BLaER1 (cell line): ENCODE results near the gene NAT10.
"Not testable (repeated sequence)": the region's sequence is repeated elsewhere in the genome, so short reads cannot be mapped to it uniquely, and the experiment has no call there.

Source experiments
- H3K27ac ChIP-seq: shearing (Covaris generic); formaldehyde crosslinking; 2 replicates; pipeline ENCODE4 v1.8.1; 2022
- H3K27me3 ChIP-seq: shearing (Covaris generic); formaldehyde crosslinking; 2 replicates; pipeline ENCODE4 v1.8.1; 2022
- H3K36me3 ChIP-seq: shearing (Covaris generic); formaldehyde crosslinking; 2 replicates; pipeline ENCODE4 v1.8.1; 2022
- H3K4me1 ChIP-seq: shearing (Covaris generic); formaldehyde crosslinking; 2 replicates; pipeline ENCODE4 v1.8.1; 2022
- H3K4me2 ChIP-seq: shearing (Covaris generic); formaldehyde crosslinking; 2 replicates; pipeline ENCODE4 v1.8.1; 2022
- H3K4me3 ChIP-seq: shearing (Covaris generic); formaldehyde crosslinking; 2 replicates; pipeline ENCODE4 v1.8.1; 2022
- H3K9ac ChIP-seq: shearing (Covaris generic); formaldehyde crosslinking; 2 replicates; pipeline ENCODE4 v1.8.1; 2022
- H3K9me3 ChIP-seq: shearing (Covaris generic); formaldehyde crosslinking; 2 replicates; pipeline ENCODE4 v1.8.1; 2022
- H4K20me1 ChIP-seq: shearing (Covaris generic); formaldehyde crosslinking; 2 replicates; pipeline ENCODE4 v1.8.1; 2022
- Cebpa-rat ChIP-seq: shearing (Covaris generic); IDR thresholded peaks from 2 replicates; pipeline ENCODE4 v1.8.1; 2022

Gene NAT10

DNA sequence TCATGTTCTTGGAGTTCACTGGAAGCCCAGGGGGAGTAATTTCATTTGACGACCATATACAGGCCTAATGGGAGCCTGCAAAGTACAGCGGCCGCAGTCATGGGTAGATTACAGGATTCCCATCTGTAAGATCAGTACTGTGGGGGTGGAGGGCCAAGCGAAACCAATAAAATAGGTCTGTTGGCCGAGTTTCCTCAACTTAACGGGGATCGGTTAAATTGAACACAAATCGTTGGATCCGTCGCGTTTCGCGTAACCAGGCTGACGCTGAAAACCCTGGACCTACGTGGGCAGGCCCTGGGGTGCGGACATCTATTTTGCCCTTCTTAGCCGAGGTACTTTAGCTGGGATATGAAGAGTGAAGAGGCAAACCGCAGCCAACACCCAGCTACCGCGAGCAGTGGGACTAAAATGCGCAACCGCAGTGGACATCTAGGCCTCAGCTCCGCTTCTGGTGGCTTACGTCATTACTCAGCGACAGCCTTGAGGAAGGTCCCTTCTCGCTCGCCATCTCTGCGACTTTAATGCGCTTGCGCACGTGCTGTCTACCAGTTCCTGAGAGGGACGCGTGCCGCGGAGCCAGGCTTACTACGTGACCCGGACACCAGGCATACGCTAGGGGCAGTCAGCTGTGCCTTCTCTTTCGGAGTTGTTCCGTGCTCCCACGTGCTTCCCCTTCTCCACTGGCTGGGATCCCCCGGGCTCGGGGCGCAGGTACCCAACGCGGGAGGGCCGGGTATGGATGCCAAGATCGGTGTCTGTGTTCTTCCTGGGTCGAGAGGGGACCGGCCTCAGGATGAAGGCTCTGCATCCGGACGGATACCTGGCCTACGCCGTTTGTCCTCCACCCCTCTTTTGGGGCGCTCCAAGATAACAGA is at the start of gene NAT10:
Gene NAT10, plus strand, starts transcription at position 551 of the 878 bp plus-strand sequence. CDS start 2,597 bp downstream, outside the sequence.
- peak within 1 kb of the TSS; percentile 79 for H3K4me3 ChIP-seq
- peaks cover 32% of the 10 kb centered on the region for H3K4me1 ChIP-seq
- peak within 1 kb of the TSS; percentile 90 for H3K9ac ChIP-seq
- H3K27ac ChIP-seq, result peak within 1 kb of the TSS; percentile 87
- H4K20me1 ChIP-seq, result peaks cover 17% of the 10 kb centered on the region
- peaks cover 48% of the 10 kb centered on the region for H3K36me3 ChIP-seq
- peak within 1 kb of the TSS; percentile 84 for H3K4me2 ChIP-seq
- no peaks in the 10 kb centered on the region for H3K27me3 ChIP-seq
- TF ChIP-seq Cebpa-rat, result no peak
- H3K9me3 ChIP-seq, result no peaks in the 10 kb centered on the region

DNA sequence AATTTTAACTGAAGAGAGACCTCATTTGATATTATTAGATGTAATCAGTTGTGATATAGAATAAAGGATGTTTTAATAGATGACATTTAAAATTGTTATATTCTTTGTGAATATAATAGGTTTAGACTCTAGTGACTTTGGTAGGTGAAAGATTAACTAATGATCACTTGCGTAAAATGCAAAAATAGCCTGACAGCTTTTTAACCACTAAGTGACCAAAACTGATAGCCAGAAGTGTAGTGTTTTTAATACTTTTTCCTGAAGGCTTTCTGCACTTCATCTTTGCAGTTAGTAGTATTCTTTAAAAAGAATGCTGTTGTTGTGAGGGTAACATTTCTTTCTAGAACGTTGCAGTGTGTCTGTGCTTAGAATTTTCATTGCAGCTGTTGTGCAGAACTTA is 48.8 kb upstream of the NAT10 start:
- Histone ChIP-seq H3K9ac (no peak overlapping the region), H3K36me3 (peaks cover 73% of the 10 kb centered on the region), H4K20me1 (peaks cover 83% of the 10 kb centered on the region), H3K4me2 (peak overlapping the region; percentile 78; the same call in 1 of the 2 replicates), H3K4me3 (no peak overlapping the region), H3K27ac (no peak overlapping the region), H3K9me3 (no peaks in the 10 kb centered on the region), H3K4me1 (peaks cover 65% of the 10 kb centered on the region), H3K27me3 (no peaks in the 10 kb centered on the region)
- no peak for TF ChIP-seq Cebpa-rat

DNA sequence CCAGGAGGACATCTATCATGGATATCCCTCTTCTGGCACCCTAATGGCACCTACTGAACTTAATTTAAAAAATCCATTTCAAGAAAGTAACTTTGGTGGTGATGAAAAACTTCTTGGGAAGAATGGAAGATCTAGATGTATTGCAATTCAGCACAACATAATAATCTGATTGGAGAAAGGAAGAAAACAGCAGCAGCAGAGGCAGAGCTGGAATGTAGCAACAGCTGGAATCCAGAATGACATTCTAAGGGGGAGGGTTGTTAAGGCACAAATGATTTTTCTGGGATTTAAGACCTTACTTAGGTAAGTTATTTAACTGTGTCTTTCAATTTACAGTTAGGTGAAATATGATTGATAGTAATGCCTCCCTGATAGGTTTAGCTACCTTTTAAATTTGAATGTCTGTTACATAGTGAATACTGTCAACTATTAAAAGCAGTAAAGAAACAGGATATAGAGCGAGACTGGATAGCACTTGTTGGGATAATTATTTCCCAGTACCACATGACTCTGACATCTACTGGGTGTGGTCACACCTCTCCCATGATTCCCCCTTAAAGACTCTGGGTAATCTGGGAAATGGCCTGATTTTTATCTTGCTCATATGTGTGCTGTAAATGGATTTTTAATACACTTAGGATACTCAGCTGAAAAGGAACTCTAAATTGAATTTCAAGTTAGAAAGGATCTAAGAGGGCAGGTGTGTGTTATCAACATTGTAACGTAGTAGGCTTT is 42.2 kb upstream of the NAT10 start:
- no peak overlapping the region for H3K27ac ChIP-seq
- peaks cover 81% of the 10 kb centered on the region for H3K36me3 ChIP-seq
- no peak overlapping the region for H3K4me3 ChIP-seq
- no peaks in the 10 kb centered on the region for H3K27me3 ChIP-seq
- H3K9me3 ChIP-seq, result no peaks in the 10 kb centered on the region
- H3K4me1 ChIP-seq, result peaks cover 80% of the 10 kb centered on the region
- H4K20me1 ChIP-seq, result peaks cover 100% of the 10 kb centered on the region
- no peak overlapping the region for H3K9ac ChIP-seq
- TF ChIP-seq Cebpa-rat, result no peak
- no peak overlapping the region for H3K4me2 ChIP-seq

DNA sequence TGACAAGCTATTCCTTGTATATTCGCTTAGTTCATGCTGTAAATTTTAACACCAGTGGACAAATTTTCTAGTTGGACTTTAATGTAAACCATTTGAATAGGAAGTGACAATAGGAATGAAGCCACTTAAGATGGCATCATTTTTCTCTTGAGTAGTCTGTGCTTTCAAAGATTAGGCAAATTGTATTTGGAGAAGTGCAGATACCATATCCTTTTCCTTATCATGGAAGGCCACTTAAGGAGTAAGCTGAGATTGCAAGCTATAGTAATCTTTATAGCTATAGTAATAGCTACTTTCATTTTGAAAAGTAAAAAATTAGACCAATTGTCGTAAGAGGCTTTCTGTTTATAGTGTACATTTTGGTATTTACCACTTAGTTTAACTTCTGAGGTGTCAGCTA is 41.1 kb upstream of the NAT10 start:
- TF ChIP-seq Cebpa-rat, result no peak
- H3K9ac ChIP-seq, result no peak overlapping the region
- H3K36me3 ChIP-seq, result peaks cover 77% of the 10 kb centered on the region
- no peaks in the 10 kb centered on the region for H3K27me3 ChIP-seq
- H3K4me1 ChIP-seq, result peaks cover 77% of the 10 kb centered on the region
- H3K27ac ChIP-seq, result no peak overlapping the region
- no peak overlapping the region for H3K4me3 ChIP-seq
- peak overlapping the region; percentile 18; the same call in 1 of the 2 replicates for H3K4me2 ChIP-seq
- H3K9me3 ChIP-seq, result no peaks in the 10 kb centered on the region
- H4K20me1 ChIP-seq, result peaks cover 100% of the 10 kb centered on the region

DNA sequence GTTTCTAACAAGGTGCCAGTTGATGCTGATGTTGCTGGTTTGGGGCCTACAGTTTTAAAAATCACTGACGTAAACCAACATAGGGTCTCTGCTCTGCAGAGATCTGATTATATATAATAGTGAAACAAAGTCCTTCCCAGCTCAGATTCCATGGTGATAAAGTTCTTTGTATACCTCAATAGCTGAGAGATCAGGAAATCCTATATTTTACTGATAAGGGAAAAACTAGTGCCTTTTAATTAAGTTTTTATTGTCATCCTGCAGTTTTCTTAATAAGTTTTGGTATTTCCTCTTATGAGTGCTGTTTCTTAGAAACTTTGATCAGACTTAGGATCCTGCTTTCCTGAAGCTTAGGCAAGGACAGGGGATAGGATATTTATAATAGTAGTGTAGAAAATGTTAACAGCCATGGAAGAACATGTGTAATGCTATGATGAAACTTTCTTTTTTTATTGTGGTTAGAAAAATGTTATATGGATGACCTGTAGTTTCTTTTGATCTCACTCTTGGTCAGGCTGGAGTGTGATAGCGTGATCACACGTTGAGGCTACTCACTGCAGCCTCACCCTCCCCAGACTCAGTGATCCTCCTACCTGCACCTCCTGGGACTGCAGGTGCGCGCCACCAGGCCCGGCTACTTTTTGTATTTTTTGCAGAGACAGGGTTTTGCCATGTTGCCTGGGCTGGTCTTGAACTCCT is 39.8 kb upstream of the NAT10 start:
- Histone ChIP-seq H3K27ac (no peak overlapping the region), H3K4me1 (peaks cover 66% of the 10 kb centered on the region), H3K4me3 (no peak overlapping the region), H3K36me3 (peaks cover 73% of the 10 kb centered on the region), H3K27me3 (no peaks in the 10 kb centered on the region), H3K9me3 (no peaks in the 10 kb centered on the region), H3K4me2 (peak overlapping the region; percentile 75), H4K20me1 (peaks cover 100% of the 10 kb centered on the region), H3K9ac (no peak overlapping the region)
- TF ChIP-seq Cebpa-rat, result no peak

DNA sequence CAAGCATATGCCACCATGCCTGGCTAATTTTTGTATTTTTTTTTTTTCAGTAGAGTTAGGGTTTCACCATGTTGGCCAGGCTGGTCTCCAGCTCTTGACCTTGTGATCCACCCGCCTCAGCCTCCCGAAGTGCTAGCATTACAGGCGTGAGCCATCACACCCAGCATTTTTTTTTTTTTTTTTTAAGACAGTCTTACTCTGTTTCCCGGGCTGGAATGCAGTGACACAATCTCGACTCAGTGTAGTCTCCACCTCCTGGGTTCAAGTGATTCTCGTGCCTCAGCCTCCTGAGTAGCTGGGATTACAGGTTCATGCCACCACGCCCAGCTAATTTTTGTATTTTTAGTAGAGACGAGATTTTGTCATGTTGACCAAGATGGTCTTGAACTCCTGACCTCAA is 38.7 kb upstream of the NAT10 start:
- Histone ChIP-seq H3K4me1 (peaks cover 62% of the 10 kb centered on the region), H3K4me2 (peak overlapping the region; percentile 75), H3K27ac (peak overlapping the region; percentile 47; the same call in 1 of the 2 replicates)

DNA sequence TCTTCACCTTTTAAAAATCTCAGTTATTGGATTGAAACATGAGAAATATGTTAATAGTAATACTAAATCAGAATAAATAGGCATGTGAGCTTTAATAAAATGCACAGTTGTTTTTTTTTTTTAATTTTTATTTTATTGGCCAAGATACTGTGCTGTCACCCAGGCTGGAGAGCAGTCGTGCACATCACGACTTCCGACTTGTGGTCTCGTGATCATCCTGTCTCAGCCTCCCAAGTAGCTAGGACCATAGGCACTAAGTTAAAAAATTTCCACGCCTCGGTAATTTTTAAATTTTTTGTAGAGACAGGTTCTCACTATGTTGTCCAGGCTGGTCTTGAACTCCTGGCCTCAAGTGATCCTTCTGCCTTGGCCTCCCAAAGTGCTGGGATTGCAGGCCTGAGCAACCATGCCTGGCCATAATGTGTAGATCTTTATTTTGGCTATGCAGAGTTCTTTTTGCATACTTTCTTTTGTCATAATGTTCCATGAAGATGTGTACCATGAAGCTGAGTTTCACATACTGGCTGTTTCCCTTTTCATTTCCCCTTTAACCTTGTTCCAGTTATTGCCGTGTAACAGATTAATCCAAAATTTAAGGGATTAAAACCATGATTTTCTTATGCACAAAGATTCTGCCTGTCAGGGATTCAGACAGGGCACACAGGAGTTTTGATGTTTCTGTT is 37.9 kb upstream of the NAT10 start:
- H3K9ac ChIP-seq, result no peak overlapping the region
- no peaks in the 10 kb centered on the region for H3K27me3 ChIP-seq
- peak overlapping the region; percentile 75 for H3K4me2 ChIP-seq
- H4K20me1 ChIP-seq, result peaks cover 100% of the 10 kb centered on the region
- H3K9me3 ChIP-seq, result no peaks in the 10 kb centered on the region
- H3K36me3 ChIP-seq, result peaks cover 77% of the 10 kb centered on the region
- H3K4me3 ChIP-seq, result 0 out of 2 replicates have a peak overlapping the region, but pooled peaks have one; percentile 12
- TF ChIP-seq Cebpa-rat, result no peak
- peaks cover 62% of the 10 kb centered on the region for H3K4me1 ChIP-seq
- H3K27ac ChIP-seq, result peak overlapping the region; percentile 47; the same call in 1 of the 2 replicates

More for the DNA sequence above, 38.7 kb upstream of the NAT10 start:
- H3K36me3 ChIP-seq, result peaks cover 74% of the 10 kb centered on the region
- not testable (repeated sequence) for H3K27me3 ChIP-seq, H3K4me3 ChIP-seq, H3K9me3 ChIP-seq, H3K9ac ChIP-seq
- peaks cover 100% of the 10 kb centered on the region for H4K20me1 ChIP-seq

DNA sequence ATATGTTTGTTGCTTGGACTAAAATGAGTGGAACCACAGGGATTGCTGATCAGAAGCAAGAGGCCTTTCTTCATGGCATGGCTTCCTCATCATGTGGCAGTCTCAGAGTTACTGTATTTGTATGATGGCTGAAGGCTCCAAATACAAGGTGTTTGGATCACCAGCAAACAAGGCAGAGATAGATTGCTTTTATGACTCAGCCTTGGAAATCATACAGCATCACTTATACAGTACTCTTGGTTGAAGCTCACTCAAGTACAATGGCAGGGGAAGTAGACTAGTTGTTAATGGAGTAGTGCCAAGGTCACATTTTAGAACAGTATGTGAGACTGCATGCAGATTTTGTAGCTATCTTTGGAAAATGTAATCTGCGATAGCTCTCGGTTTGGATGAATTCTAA is 37.3 kb upstream of the NAT10 start:
- Histone ChIP-seq H3K9ac (no peak overlapping the region), H3K4me3 (no peak overlapping the region)

DNA sequence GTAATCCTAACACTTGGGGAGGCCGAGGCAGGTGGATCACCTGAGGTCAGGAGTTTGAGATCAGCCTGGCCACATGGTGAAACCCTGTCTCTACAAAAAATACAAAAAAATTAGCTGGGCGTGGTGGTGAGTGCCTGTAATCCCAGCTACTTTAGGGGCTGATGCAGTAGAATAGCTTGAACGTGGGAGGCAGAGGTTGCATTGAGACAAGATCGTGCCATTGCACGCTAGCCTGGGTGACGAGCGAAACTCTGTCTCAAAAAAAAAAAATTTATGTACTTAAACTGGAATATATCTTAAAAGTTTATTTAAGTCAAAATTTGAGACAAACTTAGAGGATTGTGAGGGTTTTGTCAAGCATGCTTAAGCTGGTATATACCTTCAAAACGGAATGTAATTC is 34.1 kb upstream of the NAT10 start:
- H3K27me3 ChIP-seq, H3K27ac ChIP-seq, H3K9me3 ChIP-seq, H3K4me2 ChIP-seq, H3K4me3 ChIP-seq, H3K9ac ChIP-seq: not testable (repeated sequence)
- peaks cover 100% of the 10 kb centered on the region for H4K20me1 ChIP-seq
- H3K36me3 ChIP-seq, result peaks cover 83% of the 10 kb centered on the region
- H3K4me1 ChIP-seq, result peaks cover 26% of the 10 kb centered on the region

More for the DNA sequence above, 37.3 kb upstream of the NAT10 start:
- Histone ChIP-seq H3K4me2 (peak overlapping the region; percentile 75), H3K9me3 (no peaks in the 10 kb centered on the region), H3K4me1 (peaks cover 58% of the 10 kb centered on the region), H3K27ac (0 out of 2 replicates have a peak overlapping the region, but pooled peaks have one; percentile 37), H3K27me3 (no peaks in the 10 kb centered on the region), H3K36me3 (peaks cover 79% of the 10 kb centered on the region), H4K20me1 (peaks cover 100% of the 10 kb centered on the region)
- TF ChIP-seq Cebpa-rat, result no peak
